ENCODE data around the gene WRAP53. TPM values are rescaled to one million over a fixed set of nuclear protein-coding genes. Genes with fewer than 3 reads are reported as not detected.

The WRAP53 gene
- total RNA-seq, 2 donors from 2014 or later, result 21.7 to 30.8 TPM

- Histone ChIP-seq H3K4me3 (ENCODE audit: low read length) (no peak overlapping the region), H3K9me3 (ENCODE audit: control insufficient read depth, low read length) (no peaks in the 10 kb centered on the region), H3K27ac (ENCODE audit: low read depth, low read length) (no peak overlapping the region), H3K9ac (ENCODE audit: extremely low read depth, low read length, poor library complexity, severe bottlenecking) (no peak overlapping the region), H3K4me1 (ENCODE audit: control insufficient read depth, insufficient read depth, low read length) (no peaks in the 10 kb centered on the region), H3K36me3 (ENCODE audit: control insufficient read depth, insufficient read depth, low read length) (no peaks in the 10 kb centered on the region), H3K27me3 (ENCODE audit: control insufficient read depth, insufficient read depth, low read length, poor library complexity, severe bottlenecking) (peaks cover 19% of the 10 kb centered on the region)
- DNase-seq, result no peak
- Mint-ChIP-seq H3K4me3 (no peak overlapping the region), H3K27ac (no peak overlapping the region), H3K27me3 (ENCODE audit: insufficient read depth) (peaks cover 49% of the 10 kb centered on the region), H3K9me3 (no peaks in the 10 kb centered on the region), H3K36me3 (ENCODE audit: low read depth) (no peaks in the 10 kb centered on the region), H3K4me1 (no peaks in the 10 kb centered on the region)
- no peak for TF ChIP-seq CTCF (conservative IDR thresholded peaks at IDR 0.05)
- 85 to 93% methylated on average over 10 to 12 of the region's 14 CpGs for whole genome bisulfite sequencing, 2 experiments (ENCODE audit: insufficient coverage in 1 of 2, insufficient read length in 1 of 2)
Measured at GRCh38 chr17:7739746-7740145, 51.5 kb downstream of the WRAP53 start.

- H3K4me1 Mint-ChIP-seq, result no peaks in the 10 kb centered on the region
- H3K9me3 ChIP-seq (ENCODE audit: control insufficient read depth, low read length), result no peaks in the 10 kb centered on the region
- no peaks in the 10 kb centered on the region for H3K36me3 ChIP-seq (ENCODE audit: control insufficient read depth, insufficient read depth, low read length)
- no peak overlapping the region for H3K4me3 ChIP-seq (ENCODE audit: low read length)
- H3K27me3 Mint-ChIP-seq (ENCODE audit: insufficient read depth), result peaks cover 49% of the 10 kb centered on the region
- H3K27ac ChIP-seq (ENCODE audit: low read depth, low read length), result no peak overlapping the region
- no peaks in the 10 kb centered on the region for H3K9me3 Mint-ChIP-seq
- 91 to 93% methylated on average over 41 to 42 of the region's 42 CpGs for WGBS, 2 experiments (ENCODE audit: insufficient coverage in 1 of 2, insufficient read length in 1 of 2)
- no peak overlapping the region for H3K27ac Mint-ChIP-seq
- H3K4me1 ChIP-seq (ENCODE audit: control insufficient read depth, insufficient read depth, low read length), result no peaks in the 10 kb centered on the region
- no peak overlapping the region for H3K4me3 Mint-ChIP-seq
- TF ChIP-seq CTCF (conservative IDR thresholded peaks at IDR 0.05), result no peak
- H3K36me3 Mint-ChIP-seq (ENCODE audit: low read depth), result no peaks in the 10 kb centered on the region
- H3K27me3 ChIP-seq (ENCODE audit: control insufficient read depth, insufficient read depth, low read length, poor library complexity, severe bottlenecking), result peaks cover 19% of the 10 kb centered on the region
- H3K9ac ChIP-seq (ENCODE audit: extremely low read depth, low read length, poor library complexity, severe bottlenecking), result no peak overlapping the region
- DNase-seq, result no peak
Measured at GRCh38 chr17:7740481-7741001, 52.3 kb downstream of the WRAP53 start.

GRCh38 chr17:7742729-7743128 lies 54.5 kb downstream of the WRAP53 start:
- no peak overlapping the region for H3K9ac ChIP-seq (ENCODE audit: extremely low read depth, low read length, poor library complexity, severe bottlenecking)
- peaks cover 6% of the 10 kb centered on the region for H3K4me1 Mint-ChIP-seq
- peaks cover 11% of the 10 kb centered on the region for H3K27me3 ChIP-seq (ENCODE audit: control insufficient read depth, insufficient read depth, low read length, poor library complexity, severe bottlenecking)
- H3K4me1 ChIP-seq (ENCODE audit: control insufficient read depth, insufficient read depth, low read length), result peaks cover 3% of the 10 kb centered on the region
- DNase-seq, result no peak
- peaks cover 34% of the 10 kb centered on the region for H3K27me3 Mint-ChIP-seq (ENCODE audit: insufficient read depth)
- no peak overlapping the region for H3K4me3 Mint-ChIP-seq
- no peak overlapping the region for H3K27ac Mint-ChIP-seq
- 88 to 93% methylated on average over 8 to 10 of the region's 10 CpGs for WGBS, 2 experiments (ENCODE audit: insufficient coverage in 1 of 2, insufficient read length in 1 of 2)
- H3K36me3 ChIP-seq (ENCODE audit: control insufficient read depth, insufficient read depth, low read length), result no peaks in the 10 kb centered on the region
- H3K9me3 ChIP-seq (ENCODE audit: control insufficient read depth, low read length), result no peaks in the 10 kb centered on the region
- H3K36me3 Mint-ChIP-seq (ENCODE audit: low read depth), result no peaks in the 10 kb centered on the region
- no peak overlapping the region for H3K27ac ChIP-seq (ENCODE audit: low read depth, low read length)
- H3K9me3 Mint-ChIP-seq, result no peaks in the 10 kb centered on the region
- TF ChIP-seq CTCF (conservative IDR thresholded peaks at IDR 0.05), result no peak
- no peak overlapping the region for H3K4me3 ChIP-seq (ENCODE audit: low read length)
